ENCODE data around the gene PTPRT. TPM values are rescaled to one million over a fixed set of nuclear protein-coding genes. Genes with fewer than 3 reads are reported as not detected.

PTPRT gene
- total RNA-seq, 1 experiment from 2014 or later = 0.13 TPM

- no peak for DNase-seq
- Histone ChIP-seq H4K91ac (ENCODE audit: insufficient read length, low read depth, low read length) (no peak overlapping the region), H2AK5ac (ENCODE audit: insufficient read length, low read length) (no peak overlapping the region), H4K5ac (ENCODE audit: insufficient read length, low read depth, low read length) (no peak overlapping the region), H3K27me3 (ENCODE audit: insufficient read depth, low read length) (no peaks in the 10 kb centered on the region), H2BK15ac (ENCODE audit: low read depth, low read length) (no peak overlapping the region), H2AFZ (ENCODE audit: low read length) (no peak overlapping the region), H3K23me2 (ENCODE audit: insufficient read length, low read depth, low read length, poor library complexity, severe bottlenecking) (no peaks in the 10 kb centered on the region), H3K9me3 (ENCODE audit: control insufficient read depth, low read depth, low read length) (no peaks in the 10 kb centered on the region), H3T11ph (ENCODE audit: low read length) (no peak overlapping the region), H3K79me2 (ENCODE audit: insufficient read depth, low read length) (no peaks in the 10 kb centered on the region), H3K9ac (ENCODE audit: extremely low read depth, insufficient read length, low read length) (no peak overlapping the region), H3K4ac (ENCODE audit: low read depth, low read length) (no peak overlapping the region), H2BK5ac (ENCODE audit: insufficient read length, low read length) (no peak overlapping the region), H4K20me1 (ENCODE audit: control insufficient read depth, insufficient read depth, insufficient read length) (no peaks in the 10 kb centered on the region), H2BK12ac (ENCODE audit: insufficient read length, low read depth, low read length) (no peak overlapping the region), H4K8ac (replicated peaks; ENCODE audit: insufficient read length, low read depth, low read length) (no peak overlapping the region), H2BK120ac (ENCODE audit: low read depth, low read length, poor library complexity, severe bottlenecking) (no peak overlapping the region), H3K56ac (ENCODE audit: insufficient read length, low read depth, low read length) (no peak overlapping the region), H2BK20ac (ENCODE audit: low read depth, low read length, poor library complexity, severe bottlenecking) (no peak overlapping the region), H3K18ac (ENCODE audit: insufficient read length, low read depth, low read length) (no peak overlapping the region), H3K4me2 (ENCODE audit: insufficient read depth, insufficient read length, low read length) (no peak overlapping the region), H3K27ac (ENCODE audit: insufficient read length, low read depth, low read length) (no peak overlapping the region), H3K23ac (ENCODE audit: insufficient read length, low read depth, low read length) (no peak overlapping the region), H3K79me1 (ENCODE audit: insufficient read depth, low read depth, low read length, poor library complexity, severe bottlenecking) (no peaks in the 10 kb centered on the region), H3K14ac (ENCODE audit: insufficient read depth, low read length) (no peak overlapping the region), H3K4me1 (ENCODE audit: insufficient read depth, low read length) (no peaks in the 10 kb centered on the region)
- Mint-ChIP-seq H3K36me3 (ENCODE audit: insufficient read depth in 1 of 3, low read depth in 3 of 3) (no peaks in the 10 kb centered on the region), H3K4me1 (peaks cover 0 to 8% of the 10 kb centered on the region in 2 experiments; a peak in 1 of 4 replicates), H3K27ac (no peak overlapping the region), H3K4me3 (no peak overlapping the region), H3K27me3 (ENCODE audit: low read depth) (peaks cover 20% of the 10 kb centered on the region), H3K9me3 (no peaks in the 10 kb centered on the region)
- no peak for TF ChIP-seq CTCF (conservative IDR thresholded peaks at IDR 0.05)
Observed at GRCh38 chr20:42493001-42493400, 696.7 kb downstream of the PTPRT start.
